NCI-H526 (cell line): Measurements from ENCODE around the gene TPSB2.
A peak's percentile ranks its signal among the peaks of the same experiment; 100 is the strongest.

Source experiments
- DNase-seq, 2 experiments: peaks; one replicate each; lab custom pipeline; 2025; lab: John Stamatoyannopoulos, UW

Gene TPSB2

DNA sequence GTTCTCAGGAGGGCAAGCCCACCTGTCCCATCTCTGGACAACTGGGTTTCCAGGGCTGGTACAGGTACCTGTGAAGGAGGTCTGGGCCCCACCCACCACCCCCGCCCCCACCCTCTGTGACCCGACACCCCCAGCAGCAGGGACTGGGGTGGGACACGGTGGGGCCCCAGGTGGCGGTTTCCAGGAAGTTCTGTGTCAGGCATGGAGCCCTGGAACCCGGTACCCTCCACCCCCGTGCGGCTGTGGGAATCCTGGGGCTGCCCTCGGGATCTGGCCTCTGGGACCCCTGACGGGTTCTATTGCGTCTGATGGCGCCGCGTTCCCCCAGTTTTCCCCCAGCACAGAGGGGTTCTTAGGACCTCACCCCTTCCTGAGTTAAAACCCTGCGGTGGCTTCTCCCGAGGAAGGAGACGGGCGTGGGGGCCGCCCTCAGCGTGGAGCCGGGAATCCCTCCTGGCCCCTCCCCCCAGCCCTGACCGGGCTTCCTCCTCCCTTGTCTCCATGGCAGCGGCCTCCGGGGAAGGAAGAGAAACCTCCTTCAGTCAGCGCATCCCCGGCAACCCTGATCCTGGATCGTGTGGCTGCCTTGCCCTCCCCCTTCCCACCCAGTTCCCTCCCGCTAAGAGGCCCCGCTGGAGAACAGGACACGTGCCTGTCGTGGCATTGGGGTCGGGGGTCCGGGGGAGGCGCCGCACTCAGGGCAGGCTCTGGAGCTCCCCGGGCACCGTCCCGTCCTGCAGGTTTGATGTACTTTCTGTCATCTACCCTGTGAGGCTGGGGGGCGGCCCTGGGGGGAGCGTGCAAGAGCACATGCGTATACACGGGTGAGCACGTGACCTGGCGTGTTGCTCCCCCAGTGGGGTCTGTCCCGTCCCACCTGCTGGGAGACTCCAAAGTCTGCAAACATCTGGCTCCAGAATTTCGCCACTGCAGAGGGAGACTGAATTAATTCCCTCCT lies 46.8 kb downstream of the TPSB2 start:
- peak in 1 of 2 experiments; percentile 51 for DNase-seq

DNA sequence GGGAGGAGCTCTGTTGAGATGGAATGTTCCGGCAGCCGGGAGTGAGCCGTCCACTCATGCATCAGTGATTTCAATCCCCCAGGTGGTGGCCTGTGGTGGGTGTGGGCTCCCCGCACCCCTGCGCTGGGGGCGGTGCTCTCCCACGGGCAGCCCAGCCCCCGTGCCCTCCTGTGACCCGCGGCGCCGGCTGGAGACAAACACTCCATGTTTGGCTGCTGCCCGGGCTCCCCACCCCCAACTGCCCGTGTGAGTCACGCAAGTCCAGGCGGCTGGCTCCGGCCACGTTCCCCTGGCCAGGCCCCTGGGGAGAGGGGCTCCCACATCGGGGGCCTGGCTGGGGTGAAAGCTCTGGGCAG lies 47.7 kb downstream of the TPSB2 start:
- DNase-seq = no peak

DNA sequence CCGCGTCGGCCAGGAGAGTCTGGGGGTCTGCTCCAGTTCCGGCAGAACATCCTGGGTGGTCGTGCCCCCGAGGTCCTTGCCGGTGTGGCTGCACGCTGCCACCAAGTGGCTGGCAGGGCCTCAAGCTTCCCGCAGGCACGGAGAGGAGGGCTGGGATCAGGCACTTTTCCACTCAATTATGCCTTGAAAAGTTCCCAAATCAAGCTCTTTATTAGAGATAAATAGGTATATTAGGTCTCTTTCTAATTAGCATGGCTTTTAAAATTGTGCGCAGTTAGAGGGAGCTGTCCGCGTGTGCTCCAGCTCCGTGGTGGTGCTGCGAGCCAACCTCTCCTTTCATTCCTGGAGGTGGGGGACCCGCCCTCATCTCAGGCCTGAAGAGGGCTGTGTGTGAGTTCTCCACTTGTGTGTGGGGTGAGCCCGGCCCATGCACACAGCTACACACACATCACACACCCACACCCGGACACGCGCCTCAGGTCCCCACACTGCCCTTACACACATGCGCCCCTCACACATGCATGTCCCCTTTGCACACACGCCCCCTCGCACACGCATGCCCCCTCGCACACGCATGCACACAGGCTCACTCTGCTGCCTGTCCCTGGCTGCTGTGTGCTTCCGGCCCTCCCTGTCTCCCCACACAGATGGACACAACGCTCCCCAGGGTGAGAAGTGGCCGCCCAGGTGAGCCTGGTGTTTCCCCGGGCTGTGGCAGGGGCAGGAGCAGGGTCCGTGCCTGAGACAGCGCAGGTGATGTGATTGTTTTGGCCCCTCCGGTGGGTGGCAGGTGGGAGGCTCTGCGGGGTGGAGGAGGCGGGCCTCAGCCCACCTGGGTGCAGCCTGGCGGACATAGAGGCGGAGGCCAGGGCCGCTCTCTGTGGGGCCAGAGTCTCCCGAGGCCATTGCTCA lies 48.3 kb downstream of the TPSB2 start:
- no peak for DNase-seq

DNA sequence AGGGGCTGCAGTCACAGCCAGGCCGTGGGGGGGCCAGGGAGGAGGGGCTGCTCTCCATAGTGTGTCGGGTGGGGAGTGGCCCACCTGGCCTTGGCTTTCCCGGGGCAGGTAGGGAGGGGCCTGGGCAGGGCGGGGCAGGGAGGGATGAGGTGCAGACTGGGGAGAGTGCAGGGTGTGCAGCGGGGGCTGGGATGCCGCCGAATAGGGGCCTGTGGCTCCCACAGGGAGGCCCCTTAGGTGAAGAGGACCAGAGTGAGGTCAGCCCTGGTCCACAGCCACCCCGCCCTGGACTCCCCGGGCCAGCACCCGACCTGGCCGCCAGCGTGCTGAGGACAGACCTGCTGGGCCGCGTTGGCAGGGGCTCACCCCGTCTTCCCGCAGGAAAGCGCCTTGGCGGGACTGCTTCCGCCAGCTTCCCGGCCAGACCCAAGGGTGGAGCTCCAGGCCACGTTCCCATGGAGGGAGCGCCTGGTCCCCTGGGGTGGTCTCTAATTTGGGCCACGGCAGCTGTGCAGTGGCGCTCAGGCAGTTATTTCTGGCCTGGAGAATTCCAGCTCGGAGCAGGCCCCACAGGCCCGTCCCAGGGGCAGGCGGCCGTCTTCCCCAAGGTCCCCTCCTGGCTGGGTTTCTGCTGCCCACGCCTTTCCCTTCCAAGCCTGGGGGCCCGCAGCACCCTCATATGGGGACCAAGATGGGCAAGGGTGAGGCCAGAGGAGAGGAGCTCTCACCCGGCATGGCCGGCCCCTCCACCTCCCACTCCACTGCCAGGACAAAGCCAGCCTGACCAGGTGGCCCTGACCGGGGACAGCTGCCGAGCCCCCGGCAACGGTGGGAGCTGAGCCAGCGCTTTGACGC lies 49.2 kb downstream of the TPSB2 start:
- DNase-seq = no peak
